Stimulated activated CD4-positive, alpha-beta T cell treated with anti-CD3 and anti-CD28 coated beads, Interleukin-1b, Interleukin-23, amount 100 ng/mL, for 4 hours (primary cell): ENCODE measurements around the gene KCNT1.

Source experiments
- DNase-seq, 2 donors: peaks; one replicate each; pipeline ENCODE4 v3.0.0-alpha.2; 2020; ENCODE audit warnings: low read depth in 2 of 2

KCNT1 gene

GRCh38 chr9:135726138-135726853, 24.3 kb downstream of the KCNT1 start:
- DNase-seq = no peak

- DNase-seq = no peak
Measured at GRCh38 chr9:135727257-135727875, 25.4 kb downstream of the KCNT1 start.

- no peak for DNase-seq
Measured at GRCh38 chr9:135728436-135729110, 26.6 kb downstream of the KCNT1 start.

GRCh38 chr9:135729480-135729879, 27.5 kb downstream of the KCNT1 start:
- DNase-seq = no peak

DNA sequence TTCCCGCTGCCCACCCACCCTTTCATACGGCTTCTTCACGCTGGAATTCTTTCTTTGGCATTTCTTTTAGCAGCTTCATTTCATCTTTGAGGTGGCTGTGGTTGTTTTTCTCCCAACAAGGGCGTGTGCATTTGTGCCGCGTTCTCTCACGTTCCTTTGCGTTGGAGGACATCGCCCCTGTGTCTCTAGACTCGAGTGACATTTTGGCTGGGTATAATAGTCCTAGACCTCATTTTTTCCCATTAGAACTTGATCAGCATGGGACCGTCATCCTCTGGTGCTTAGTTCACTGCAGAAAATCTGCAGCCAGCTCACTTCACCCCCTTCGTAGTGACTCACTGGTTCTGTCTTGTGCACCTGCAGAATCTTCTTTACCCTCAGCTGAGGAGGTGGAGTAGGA, 29.5 kb downstream of the KCNT1 start:
- DNase-seq = no peak

DNA sequence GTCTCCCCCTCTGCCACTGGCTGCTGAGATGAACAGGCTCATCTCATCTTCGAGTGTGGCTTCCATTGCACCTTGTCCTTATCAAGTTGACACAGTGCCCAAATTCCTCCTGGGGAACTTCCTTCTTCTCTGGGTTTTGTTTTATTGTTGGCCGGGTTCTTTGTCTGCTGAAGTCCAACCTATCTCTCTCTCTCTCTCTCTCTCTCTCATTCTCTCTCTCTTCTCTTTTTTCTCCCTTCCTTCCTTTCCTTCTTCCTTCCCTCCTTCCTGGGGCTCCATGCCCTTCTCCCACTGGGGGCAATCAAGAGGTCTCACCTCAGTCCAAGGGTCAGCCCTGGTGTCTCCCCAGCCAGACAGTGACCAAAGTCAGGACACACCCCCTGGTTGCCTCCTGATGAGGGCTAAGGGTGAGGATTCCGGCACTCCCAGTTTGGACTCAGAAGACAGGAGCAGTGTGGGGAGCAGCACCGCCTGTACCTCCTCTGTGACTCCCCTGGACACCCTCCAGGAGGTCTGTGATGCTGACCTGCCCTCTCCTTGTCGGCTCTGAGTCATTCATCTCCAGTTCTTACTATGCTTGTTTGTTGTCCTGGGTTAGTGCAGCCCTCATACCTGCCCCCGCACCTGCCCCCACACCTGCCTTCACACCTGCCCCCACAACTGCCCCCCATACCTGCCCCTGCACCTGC, 30.7 kb downstream of the KCNT1 start:
- DNase-seq = no peak

DNA sequence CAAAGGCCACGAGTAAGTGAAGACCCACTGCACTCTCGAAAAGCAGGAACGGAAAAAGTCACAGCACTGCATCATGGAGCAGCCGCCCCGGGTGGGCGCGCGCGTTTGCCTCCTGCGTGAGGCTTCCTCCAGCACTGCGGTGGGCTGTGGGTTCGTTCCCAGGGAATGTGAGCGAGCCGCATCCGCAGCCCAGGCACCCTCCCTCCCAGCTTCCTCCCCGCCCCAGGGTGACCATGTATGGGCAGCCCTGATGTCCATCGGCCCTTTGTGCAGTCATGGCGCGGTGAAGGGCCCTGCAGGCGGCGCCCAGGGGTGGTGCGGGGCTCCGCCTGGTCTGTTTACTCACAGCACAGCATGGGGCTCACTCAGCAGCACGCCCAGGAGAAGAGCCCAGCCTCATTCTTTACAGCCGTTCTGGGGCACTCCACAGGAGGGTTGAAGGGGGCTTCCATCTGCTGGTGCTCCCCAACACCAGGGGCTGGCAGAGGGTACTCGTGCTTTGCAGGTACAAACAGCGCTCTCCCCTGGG, 32.7 kb downstream of the KCNT1 start:
- DNase-seq = no peak

DNA sequence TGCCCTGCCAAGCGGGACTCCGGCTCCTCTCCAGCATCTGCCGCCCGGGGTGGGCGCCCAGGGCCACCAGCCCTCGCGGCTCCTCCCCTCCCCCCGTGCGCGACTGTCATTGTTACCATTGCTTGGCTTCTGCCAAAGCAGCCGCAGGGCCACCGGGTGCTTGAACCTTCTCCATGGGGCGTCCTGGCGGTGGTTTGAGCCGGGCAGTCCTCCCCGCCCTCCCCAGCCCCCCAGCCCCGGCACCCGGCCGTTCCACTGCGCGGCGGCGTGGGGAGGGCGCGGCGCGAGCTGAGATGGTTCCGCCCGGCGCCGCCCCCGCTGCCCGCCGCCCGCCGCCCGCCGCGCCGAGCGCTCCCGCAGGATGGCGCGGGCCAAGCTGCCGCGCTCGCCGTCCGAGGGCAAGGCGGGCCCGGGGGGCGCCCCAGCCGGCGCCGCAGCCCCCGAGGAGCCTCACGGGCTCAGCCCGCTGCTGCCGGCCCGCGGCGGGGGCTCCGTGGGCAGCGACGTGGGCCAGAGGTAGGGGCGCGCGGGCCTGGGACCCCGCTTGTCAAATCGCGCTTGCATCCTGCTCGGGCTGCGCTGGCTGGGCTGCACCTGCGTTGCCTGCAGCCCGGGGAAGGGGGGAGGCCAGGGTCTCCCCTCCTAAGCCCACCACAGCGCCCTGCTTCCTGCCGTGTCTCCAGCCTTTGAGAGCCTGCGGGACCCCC, 34.4 kb downstream of the KCNT1 start:
- DNase-seq = no peak

GRCh38 chr9:135736979-135737839, 35.2 kb downstream of the KCNT1 start:
- no peak for DNase-seq

DNA sequence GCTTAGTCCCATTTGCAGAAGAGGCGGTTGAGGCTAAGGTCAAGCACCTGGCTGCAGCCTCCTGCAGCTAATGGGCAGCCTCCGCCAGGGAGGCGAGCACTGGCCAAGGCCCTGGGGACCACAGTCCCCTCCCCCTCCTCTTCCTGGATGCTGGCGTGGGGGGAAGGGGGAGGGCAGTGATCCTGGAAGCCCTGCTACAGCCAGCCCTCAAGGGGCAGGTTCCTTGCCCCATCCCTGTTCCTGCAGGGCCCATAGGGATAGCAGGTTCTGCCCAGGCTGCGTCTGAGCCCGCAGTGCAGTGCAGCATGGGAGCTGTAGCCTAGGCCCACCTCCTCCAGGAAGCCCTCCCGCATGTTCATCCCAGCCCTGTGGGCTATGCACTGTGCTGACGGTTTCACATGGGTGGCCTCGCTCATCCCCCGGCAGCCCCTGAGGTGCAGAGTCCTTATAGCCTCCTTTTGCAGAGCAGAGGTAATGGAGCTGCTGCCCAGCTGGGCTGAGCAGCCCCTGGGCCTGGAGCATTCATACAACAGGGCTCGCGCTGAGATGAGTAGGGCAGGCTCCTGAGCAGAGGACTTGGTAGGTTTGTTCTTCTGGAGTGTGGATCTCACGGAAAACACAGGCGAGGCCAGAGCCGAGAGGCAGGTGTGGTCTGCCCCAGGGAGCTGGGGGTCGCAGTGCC, 36.0 kb downstream of the KCNT1 start:
- no peak for DNase-seq

- DNase-seq = no peak
Measured at GRCh38 chr9:135739271-135740220, 37.6 kb downstream of the KCNT1 start.

- DNase-seq = no peak
Measured at GRCh38 chr9:135741276-135742219, 39.6 kb downstream of the KCNT1 start.

- no peak for DNase-seq
Measured at GRCh38 chr9:135743021-135743420, 41.0 kb downstream of the KCNT1 start.

DNA sequence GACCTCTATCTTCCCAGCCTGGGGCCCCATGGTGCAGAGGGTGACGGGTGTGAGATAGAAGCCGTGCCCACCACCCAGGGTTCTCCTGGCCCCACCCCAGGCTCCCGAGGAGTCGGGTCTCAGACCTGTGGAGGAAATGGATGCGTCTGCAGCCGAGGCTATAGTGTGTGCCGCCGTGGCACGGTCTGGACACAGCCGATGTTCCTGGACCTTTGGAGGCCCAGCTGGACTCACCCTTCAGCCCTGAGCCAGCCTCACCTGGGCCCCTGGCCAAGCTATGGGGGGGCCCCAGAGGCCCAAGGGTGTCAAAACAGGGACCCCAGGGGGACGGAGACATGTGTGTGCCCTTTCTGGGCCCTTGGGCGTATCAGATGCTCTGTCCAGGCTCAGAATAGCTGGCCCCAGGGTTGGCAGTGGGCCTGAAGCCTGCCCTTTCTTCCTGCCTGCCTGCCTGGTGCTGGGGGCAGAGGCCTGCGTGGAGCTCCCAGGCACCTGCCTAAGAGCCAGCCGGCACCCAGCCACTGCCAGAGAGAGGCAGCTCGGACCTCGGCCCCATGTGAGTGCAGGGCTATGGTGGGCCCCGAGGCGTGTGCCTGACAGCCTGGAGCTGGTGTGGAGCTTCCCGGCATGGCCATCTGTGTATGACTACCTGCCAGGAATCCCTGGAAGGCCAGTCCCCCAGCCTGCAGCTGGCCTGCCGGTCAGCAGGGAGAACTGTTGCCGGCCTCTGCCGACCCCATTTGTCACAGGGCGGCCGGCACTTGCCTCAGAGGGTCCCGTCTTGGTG, 41.8 kb downstream of the KCNT1 start:
- DNase-seq = no peak

DNA sequence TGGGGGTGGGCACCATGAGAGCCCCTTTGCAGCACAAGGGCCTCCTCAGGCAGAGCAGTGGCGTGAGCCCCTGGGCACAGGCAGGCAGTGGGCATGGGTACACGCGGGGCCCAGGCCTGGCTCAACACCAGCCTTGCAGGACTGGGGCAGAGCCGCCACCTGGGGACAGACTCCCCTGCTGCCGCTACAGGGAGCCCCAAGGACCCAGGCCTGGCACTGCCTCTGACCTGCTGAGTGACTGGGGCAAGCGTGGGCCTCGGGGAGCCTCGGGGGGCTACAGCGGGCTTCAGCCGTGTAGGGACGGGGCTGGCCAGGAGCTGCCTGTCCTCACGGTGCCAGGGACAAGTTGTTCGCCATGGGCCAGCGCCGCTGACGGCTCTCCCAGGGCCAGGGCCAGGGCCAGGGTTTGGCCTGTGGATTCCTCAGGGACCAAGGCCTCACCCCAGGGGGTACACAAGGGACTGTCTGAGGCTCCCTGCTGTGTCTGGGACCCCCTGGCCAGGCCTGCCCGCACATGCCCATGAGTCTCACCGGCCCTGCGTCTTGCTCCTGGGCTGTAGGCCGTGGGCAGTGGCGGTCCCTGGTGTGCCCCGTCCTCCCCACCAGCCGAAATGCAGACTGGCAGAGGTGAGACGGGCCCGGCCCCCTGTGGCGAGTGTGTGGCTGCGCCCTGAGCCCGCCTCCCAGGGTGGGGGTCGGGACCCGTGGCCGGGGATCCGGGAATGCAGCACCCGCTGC, 42.5 kb downstream of the KCNT1 start:
- DNase-seq = no peak

DNA sequence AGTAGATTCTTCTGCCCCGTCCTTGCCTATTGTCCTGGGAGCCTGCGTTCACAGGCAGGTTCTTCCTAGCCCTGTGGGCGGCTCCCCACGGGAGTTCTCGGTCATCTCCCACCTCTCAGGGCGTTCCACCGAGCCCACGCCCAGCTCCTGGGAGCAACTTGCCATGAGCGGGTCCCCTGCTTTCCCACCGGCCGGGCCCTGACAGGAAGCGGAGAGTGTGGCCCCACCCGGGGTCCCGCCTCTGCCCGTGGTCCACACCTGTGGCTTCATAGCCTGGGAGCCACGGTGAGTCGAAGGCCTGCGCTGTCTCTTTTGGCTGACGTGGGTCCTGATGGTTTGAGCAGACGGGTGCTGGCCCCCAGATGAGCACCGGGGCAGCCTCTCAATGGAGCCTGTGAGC, 43.2 kb downstream of the KCNT1 start:
- no peak for DNase-seq
